GM21390 (cell line): ENCODE results near the gene AXL.

Source experiments
- ATAC-seq: cut with Tn5 transposase; IDR thresholded peaks from one replicate; pipeline ENCODE4 v1.9.1; 2021; ENCODE audit not compliant: unreplicated experiment

The AXL gene

GRCh38 chr19:41233748-41234240 lies 14.8 kb downstream of the AXL start:
- ATAC-seq = no peak

GRCh38 chr19:41234512-41235168 lies 15.6 kb downstream of the AXL start:
- ATAC-seq = no peak

GRCh38 chr19:41235480-41235879 lies 16.5 kb downstream of the AXL start:
- ATAC-seq = no peak

GRCh38 chr19:41238244-41238643 lies 19.2 kb downstream of the AXL start:
- no peak for ATAC-seq

- no peak for ATAC-seq
Observed at GRCh38 chr19:41239363-41239762, 20.3 kb downstream of the AXL start.

- no peak for ATAC-seq
Observed at GRCh38 chr19:41239961-41240574, 21.0 kb downstream of the AXL start.

GRCh38 chr19:41241859-41242258 lies 22.8 kb downstream of the AXL start:
- no peak for ATAC-seq

- ATAC-seq = no peak
Observed at GRCh38 chr19:41244117-41244516, 25.1 kb downstream of the AXL start.

GRCh38 chr19:41245843-41246242 lies 26.8 kb downstream of the AXL start:
- ATAC-seq = no peak

- ATAC-seq = no peak
Observed at GRCh38 chr19:41248895-41249294, 29.9 kb downstream of the AXL start.

GRCh38 chr19:41249707-41250423 lies 30.8 kb downstream of the AXL start:
- ATAC-seq = no peak

GRCh38 chr19:41253660-41254059 lies 34.6 kb downstream of the AXL start:
- no peak for ATAC-seq

GRCh38 chr19:41255171-41255570 lies 36.1 kb downstream of the AXL start:
- no peak for ATAC-seq

- ATAC-seq = no peak
Observed at GRCh38 chr19:41261474-41262190, 42.6 kb downstream of the AXL start.

- peak; percentile 6 for ATAC-seq
Observed at GRCh38 chr19:41263042-41263849, 44.2 kb downstream of the AXL start.

GRCh38 chr19:41263850-41264580 lies 45.0 kb downstream of the AXL start, which contains the start of gene HNRNPUL1:
TSS of gene HNRNPUL1 (plus strand) at chr19:41264372. CDS start at chr19:41264504, 132 bp downstream.
- peak; percentile 59 for ATAC-seq

GRCh38 chr19:41264581-41265394 lies 45.8 kb downstream of the AXL start:
- no peak for ATAC-seq

- no peak for ATAC-seq
Observed at GRCh38 chr19:41265395-41266153, 46.6 kb downstream of the AXL start.
